Large intestine (tissue), 3 donors: Measurements from ENCODE around the gene MTM1. TPM values are rescaled to one million over a fixed set of nuclear protein-coding genes. Genes with fewer than 3 reads are reported as not detected.
A peak's percentile ranks its signal among the peaks of the same experiment; 100 is the strongest.

Source experiments
- DNase-seq, 2 donors: peaks; one replicate each; pipeline versions ENCODE4 v3.0.0 to v3.0.0-alpha.2; 2013
- H3K27ac ChIP-seq: one replicate; pipeline ENCODE4 v1.5.1; 2013; ENCODE audit warnings: low read length
- H3K27me3 ChIP-seq: 2 replicates; pipeline ENCODE4 v1.6.1; 2013; ENCODE audit warnings: low read length; ENCODE audit not compliant: control insufficient read depth, insufficient read depth
- H3K36me3 ChIP-seq: 2 replicates; pipeline ENCODE4 v1.6.1; 2013; ENCODE audit warnings: low read length; ENCODE audit not compliant: control insufficient read depth, insufficient read depth
- H3K4me1 ChIP-seq: one replicate; pipeline ENCODE4 v1.6.1; 2013; ENCODE audit warnings: low read length; ENCODE audit not compliant: control insufficient read depth, insufficient read depth
- H3K4me3 ChIP-seq: one replicate; pipeline ENCODE4 v1.5.1; 2013; ENCODE audit warnings: low read length
- H3K9me3 ChIP-seq: one replicate; pipeline ENCODE4 v1.6.1; 2013; ENCODE audit warnings: mild to moderate bottlenecking, low read depth, low read length, moderate library complexity; ENCODE audit not compliant: control insufficient read depth
- WGBS: methylation state at CpG from one replicate; pipeline ENCODE4 v1.1.5; 2013; ENCODE audit warnings: low lambda C conversion rate; ENCODE audit not compliant: insufficient coverage; 5-methylcytosine and 5-hydroxymethylcytosine counted together
- polyA plus RNA-seq: library from polyadenylated mRNA; unstranded; fragments of 120-200 nt; gene quantifications from one replicate; pipeline ENCODE4 v1.2.1, GENCODE V29; 2013

Gene MTM1
- polyA plus RNA-seq, 1 donor = 16.1 TPM

- no peak overlapping the region for H3K4me3 ChIP-seq
- H3K27ac ChIP-seq = no peak overlapping the region
- no peaks in the 10 kb centered on the region for H3K27me3 ChIP-seq
- no peaks in the 10 kb centered on the region for H3K9me3 ChIP-seq
- H3K4me1 ChIP-seq = no peaks in the 10 kb centered on the region
- no CpG with 5 or more reads among the region's 8 CpGs for WGBS
- H3K36me3 ChIP-seq = no peaks in the 10 kb centered on the region
- no peak for DNase-seq
Observed at GRCh38 chrX:150536455-150537116, 31.8 kb upstream of the MTM1 start.

- WGBS = no CpG with 5 or more reads among the region's 6 CpGs
- H3K27ac ChIP-seq = no peak overlapping the region
- H3K9me3 ChIP-seq = no peaks in the 10 kb centered on the region
- no peaks in the 10 kb centered on the region for H3K27me3 ChIP-seq
- no peak overlapping the region for H3K4me3 ChIP-seq
- H3K4me1 ChIP-seq = no peaks in the 10 kb centered on the region
- no peak for DNase-seq
- H3K36me3 ChIP-seq = no peaks in the 10 kb centered on the region
Observed at GRCh38 chrX:150537851-150538250, 30.6 kb upstream of the MTM1 start.

GRCh38 chrX:150540965-150541364 lies 27.5 kb upstream of the MTM1 start:
- Histone ChIP-seq H3K27me3 (no peaks in the 10 kb centered on the region), H3K4me3 (no peak overlapping the region), H3K27ac (no peak overlapping the region), H3K36me3 (no peaks in the 10 kb centered on the region), H3K9me3 (no peaks in the 10 kb centered on the region), H3K4me1 (no peaks in the 10 kb centered on the region)
- no peak for DNase-seq
- WGBS = no CpG with 5 or more reads among the region's 6 CpGs

- Histone ChIP-seq H3K4me3 (no peak overlapping the region), H3K4me1 (peaks cover 7% of the 10 kb centered on the region), H3K36me3 (no peaks in the 10 kb centered on the region), H3K27me3 (no peaks in the 10 kb centered on the region), H3K9me3 (no peaks in the 10 kb centered on the region), H3K27ac (no peak overlapping the region)
- no peak for DNase-seq
- WGBS = no CpG with 5 or more reads among the region's 4 CpGs
Observed at GRCh38 chrX:150542846-150543229, 25.6 kb upstream of the MTM1 start.

GRCh38 chrX:150543230-150544155 lies 24.9 kb upstream of the MTM1 start:
- H3K27ac ChIP-seq = no peak overlapping the region
- H3K4me3 ChIP-seq = no peak overlapping the region
- H3K36me3 ChIP-seq = no peaks in the 10 kb centered on the region
- peaks cover 9% of the 10 kb centered on the region for H3K4me1 ChIP-seq
- WGBS = no CpG with 5 or more reads among the region's 13 CpGs
- no peaks in the 10 kb centered on the region for H3K9me3 ChIP-seq
- no peaks in the 10 kb centered on the region for H3K27me3 ChIP-seq
- no peak for DNase-seq

- no peaks in the 10 kb centered on the region for H3K9me3 ChIP-seq
- no peak for DNase-seq
- H3K4me1 ChIP-seq = peaks cover 9% of the 10 kb centered on the region
- H3K27ac ChIP-seq = no peak overlapping the region
- H3K4me3 ChIP-seq = no peak overlapping the region
- WGBS = no CpG with 5 or more reads among the region's 11 CpGs
- H3K36me3 ChIP-seq = no peaks in the 10 kb centered on the region
- H3K27me3 ChIP-seq = no peaks in the 10 kb centered on the region
Observed at GRCh38 chrX:150544222-150544787, 24.1 kb upstream of the MTM1 start.

DNA sequence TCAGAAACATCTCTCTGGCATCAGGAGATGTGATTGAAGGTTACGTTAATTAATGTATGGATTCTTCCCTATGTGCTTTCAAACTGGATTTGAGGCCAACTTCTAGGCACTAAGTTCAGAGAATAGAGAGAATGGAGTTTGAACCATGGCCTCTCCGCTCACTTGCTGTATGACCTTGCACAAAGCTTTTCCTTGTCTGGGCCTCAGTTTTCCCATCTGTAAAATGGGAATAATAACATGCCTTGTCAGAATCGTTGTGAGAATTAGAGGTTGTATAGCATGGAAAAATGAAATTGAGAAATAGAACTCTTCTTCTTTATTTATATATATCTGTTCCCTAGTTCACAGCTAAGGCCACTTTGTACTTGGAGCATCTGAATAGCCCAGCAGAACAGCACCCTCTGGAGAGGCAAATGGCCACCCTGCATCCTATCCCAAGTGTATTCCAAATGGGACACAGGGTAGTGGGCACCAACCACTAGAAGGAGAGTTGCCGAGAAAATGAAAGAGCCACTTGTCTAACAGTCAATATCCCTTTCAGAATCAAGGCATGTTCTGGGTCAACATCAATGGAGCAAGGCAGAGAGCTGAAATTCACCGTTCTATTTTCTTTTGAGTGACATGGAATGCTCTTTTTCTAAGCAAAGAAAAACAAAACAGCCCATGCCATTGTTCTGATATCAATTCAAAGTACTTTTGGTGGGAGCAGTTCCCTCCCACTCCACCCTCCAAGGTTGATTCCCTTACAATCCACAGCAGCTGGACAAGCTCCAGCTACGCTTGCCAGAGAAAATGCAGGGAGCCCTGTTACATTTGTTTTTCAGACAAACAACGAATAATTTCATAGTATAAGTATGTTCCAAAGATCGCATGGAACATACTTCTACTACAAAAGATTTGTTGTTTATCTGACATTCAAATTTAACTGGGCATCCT lies 23.3 kb upstream of the MTM1 start:
- no peak for DNase-seq
- Histone ChIP-seq H3K27ac (no peak overlapping the region), H3K9me3 (no peaks in the 10 kb centered on the region), H3K36me3 (no peaks in the 10 kb centered on the region), H3K27me3 (no peaks in the 10 kb centered on the region), H3K4me3 (no peak overlapping the region), H3K4me1 (peaks cover 9% of the 10 kb centered on the region)
- no CpG with 5 or more reads among the region's 8 CpGs for WGBS

- Histone ChIP-seq H3K9me3 (no peaks in the 10 kb centered on the region), H3K27ac (no peak overlapping the region), H3K4me1 (peaks cover 9% of the 10 kb centered on the region), H3K36me3 (no peaks in the 10 kb centered on the region), H3K4me3 (no peak overlapping the region), H3K27me3 (no peaks in the 10 kb centered on the region)
- DNase-seq = peak in 1 of 2 donors; percentile 14
- no CpG with 5 or more reads among the region's 9 CpGs for WGBS
Observed at GRCh38 chrX:150546711-150547153, 21.7 kb upstream of the MTM1 start.

- Histone ChIP-seq H3K4me3 (peak overlapping the region; percentile 38), H3K27ac (no peak overlapping the region), H3K27me3 (no peaks in the 10 kb centered on the region), H3K9me3 (no peaks in the 10 kb centered on the region), H3K4me1 (peaks cover 9% of the 10 kb centered on the region), H3K36me3 (no peaks in the 10 kb centered on the region)
- DNase-seq = peak; percentile 26 to 63
- no CpG with 5 or more reads among the region's 54 CpGs for WGBS
Observed at GRCh38 chrX:150547375-150548115, 20.9 kb upstream of the MTM1 start.
